EL (cell line): ENCODE data around the gene PARD6A.
A peak's percentile ranks its signal among the peaks of the same experiment; 100 is the strongest.
"Not testable (repeated sequence)": the region's sequence is repeated elsewhere in the genome, so short reads cannot be mapped to it uniquely, and the experiment has no call there.

Experiments used
- DNase-seq: peaks from one replicate; pipeline ENCODE4 v3.0.0-alpha.2; 2016

PARD6A gene

GRCh38 chr16:67667817-67668494 lies 7.2 kb downstream of the PARD6A start:
- DNase-seq: peak; percentile 95

GRCh38 chr16:67668495-67669157 lies 7.9 kb downstream of the PARD6A start:
- DNase-seq: no peak

GRCh38 chr16:67669499-67670101 lies 8.8 kb downstream of the PARD6A start:
- DNase-seq: no peak

- no peak for DNase-seq
These were observed 11.5 kb downstream of the PARD6A start for GRCh38 chr16:67672306-67672705.

GRCh38 chr16:67672739-67673662 lies 12.2 kb downstream of the PARD6A start:
- DNase-seq: peak; percentile 72

- DNase-seq: no peak
These were observed 13.2 kb downstream of the PARD6A start for GRCh38 chr16:67673712-67674580.

- DNase-seq: no peak
These were observed 14.3 kb downstream of the PARD6A start for GRCh38 chr16:67674851-67675578.

GRCh38 chr16:67675579-67675935 lies 14.8 kb downstream of the PARD6A start:
- DNase-seq: no peak

GRCh38 chr16:67675999-67676398 lies 15.2 kb downstream of the PARD6A start:
- DNase-seq: no peak

- no peak for DNase-seq
These were observed 15.8 kb downstream of the PARD6A start for GRCh38 chr16:67676516-67676915.

GRCh38 chr16:67676939-67677338 lies 16.2 kb downstream of the PARD6A start:
- no peak for DNase-seq

- no peak for DNase-seq
These were observed 17.0 kb downstream of the PARD6A start for GRCh38 chr16:67677712-67678111.

- DNase-seq: no peak
These were observed 17.7 kb downstream of the PARD6A start for GRCh38 chr16:67678354-67679023.

- DNase-seq: no peak
These were observed 19.5 kb downstream of the PARD6A start for GRCh38 chr16:67679935-67680897.

GRCh38 chr16:67683767-67684166 lies 23.0 kb downstream of the PARD6A start:
- DNase-seq: no peak

GRCh38 chr16:67685388-67686112 lies 24.8 kb downstream of the PARD6A start:
- no peak for DNase-seq

GRCh38 chr16:67693517-67694285 lies 32.9 kb downstream of the PARD6A start:
- not testable (repeated sequence) for DNase-seq

GRCh38 chr16:67694611-67695010 lies 33.9 kb downstream of the PARD6A start:
- DNase-seq: no peak
